Measurements from ENCODE around the gene CRHR1. TPM values are rescaled to one million over a fixed set of nuclear protein-coding genes. Genes with fewer than 3 reads are reported as not detected.
"Not testable (repeated sequence)": the region's sequence is repeated elsewhere in the genome, so short reads cannot be mapped to it uniquely, and the experiment has no call there.

Gene CRHR1
- total RNA-seq, 1 experiment from 2014 or later = 0.15 TPM

GRCh38 chr17:45744826-45745225, 39.3 kb upstream of the CRHR1 start:
- H3K4me3 ChIP-seq (ENCODE audit: low read depth in 2 of 2, low read length in 2 of 2); CTCF ChIA-PET; intact Hi-C loops (cut with micrococcal nuclease; ENCODE audit: unreplicated experiment); BruUV-seq (replicated peaks); in situ Hi-C loops (cut with HindIII; ENCODE audit: low pct_unique_long_range_greater_than_20kb, low sequenced_read_pairs); H3K36me3 ChIP-seq (ENCODE audit: control insufficient read depth, insufficient read depth, low read length); ATAC-seq; H3K27ac ChIP-seq (ENCODE audit: low read length); DNase-seq (ENCODE audit: low read depth, low spot score); POLR2A ChIA-PET; H3K9me3 ChIP-seq (ENCODE audit: control insufficient read depth, insufficient read depth, low read depth, low read length); H3K27me3 ChIP-seq (ENCODE audit: control insufficient read depth, insufficient read depth, low read length); H3K4me1 ChIP-seq (ENCODE audit: control insufficient read depth, insufficient read depth, low read length): not testable (repeated sequence)

DNA sequence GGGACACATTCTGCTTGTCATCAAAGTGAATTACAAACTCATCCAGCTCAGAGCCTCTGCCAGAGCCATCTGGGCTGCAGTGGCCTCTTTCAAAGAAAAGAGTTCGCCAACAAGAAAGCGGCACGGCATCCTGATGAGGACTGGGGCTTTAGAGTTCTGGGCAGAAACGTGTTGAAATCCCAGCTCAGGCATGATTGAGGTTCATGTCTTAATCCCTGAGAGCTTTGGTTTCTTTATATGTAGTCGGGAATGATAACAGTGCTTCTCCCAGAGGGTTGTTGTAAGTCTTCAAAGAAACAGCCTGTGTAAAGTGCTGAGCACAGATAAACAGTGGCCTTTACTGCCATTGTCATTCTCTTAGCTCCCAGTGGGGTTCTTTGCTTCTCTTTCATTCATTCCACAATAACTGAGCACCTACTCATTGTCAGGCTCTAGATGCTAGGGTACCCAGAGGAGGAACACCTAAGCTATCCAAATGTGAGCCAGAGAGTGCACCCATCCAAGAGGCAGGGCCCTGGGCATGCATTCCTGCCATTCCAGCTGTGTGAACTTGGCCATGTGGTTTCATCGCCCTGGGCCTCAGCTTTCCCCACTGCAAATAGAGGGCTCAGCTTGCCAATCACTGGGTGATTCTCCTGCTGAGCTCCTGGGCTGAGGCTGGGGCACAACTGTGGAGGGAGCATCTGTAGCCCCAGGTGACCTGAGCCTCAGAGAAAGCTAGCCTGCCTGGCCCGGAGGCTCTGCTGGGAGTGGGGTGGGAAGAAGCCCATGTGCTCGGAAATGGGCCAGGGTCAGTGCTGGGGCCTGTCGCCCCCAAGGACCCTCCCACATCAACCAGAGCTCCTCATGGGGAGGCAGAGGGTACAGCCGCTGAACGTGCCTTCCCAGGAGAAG, 38.3 kb upstream of the CRHR1 start:
- CTCF ChIA-PET = no interaction called here
- Histone ChIP-seq H3K4me1 (ENCODE audit: control insufficient read depth, insufficient read depth, low read length) (no peaks in the 10 kb centered on the region), H3K36me3 (ENCODE audit: control insufficient read depth, insufficient read depth, low read length) (no peaks in the 10 kb centered on the region), H3K27ac (ENCODE audit: low read length) (no peak overlapping the region), H3K9me3 (ENCODE audit: control insufficient read depth, insufficient read depth, low read depth, low read length) (no peaks in the 10 kb centered on the region), H3K4me3 (ENCODE audit: low read depth in 2 of 2, low read length in 2 of 2) (no peak overlapping the region), H3K27me3 (ENCODE audit: control insufficient read depth, insufficient read depth, low read length) (peaks cover 3% of the 10 kb centered on the region; the same call in 1 of the 2 replicates)
- no peak for TF ChIP-seq SIN3A (IDR thresholded peaks at IDR 0.05; ENCODE audit: borderline replicate concordance, insufficient read depth, low read depth, low read length)
- no peak for TF ChIP-seq POLR2AphosphoS5 (IDR thresholded peaks at IDR 0.05; ENCODE audit: low read depth, low read length)
- TF ChIP-seq REST (IDR thresholded peaks at IDR 0.05; ENCODE audit: insufficient read depth in 1 of 2, low read depth in 2 of 2, low read length in 1 of 2) = no peak
- no peak for TF ChIP-seq TCF7L2 (IDR thresholded peaks at IDR 0.05; ENCODE audit: low read depth, low read length)
- no peak for TF ChIP-seq CTCF (IDR thresholded peaks at IDR 0.05)
- DNase-seq (ENCODE audit: low read depth, low spot score) = no peak
- ATAC-seq = no peak
- in situ Hi-C loops (cut with HindIII; ENCODE audit: low pct_unique_long_range_greater_than_20kb, low sequenced_read_pairs) = no loop called here
- POLR2A ChIA-PET = interaction anchor here (0.5 kb wide), 1 partner anchor 467 kb away, joined by 12 read pairs; no protein-coding TSS in a partner anchor
- no TSS peak for BruUV-seq (replicated peaks)
- intact Hi-C loops (cut with micrococcal nuclease; ENCODE audit: unreplicated experiment) = no loop called here

DNA sequence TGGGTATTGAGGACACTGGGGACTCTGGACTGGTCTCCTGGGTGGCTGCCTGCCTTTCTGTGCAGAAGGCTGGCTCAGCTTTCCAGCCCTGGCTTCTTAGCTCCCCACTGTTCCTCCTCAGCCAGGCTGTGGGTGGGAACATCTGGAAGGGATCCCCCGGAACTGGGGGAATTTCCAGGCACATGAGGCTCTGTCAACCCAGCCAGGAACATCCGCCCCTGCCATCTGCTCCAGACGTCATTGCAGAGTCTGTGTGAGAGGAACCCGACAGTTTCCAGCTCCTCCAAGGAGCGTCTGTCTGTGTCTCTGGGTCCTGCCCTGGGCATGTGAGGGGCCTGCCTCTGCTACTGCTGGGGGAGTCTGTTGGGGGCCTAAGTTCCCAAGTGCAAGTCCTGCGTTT, 36.2 kb upstream of the CRHR1 start:
- ChIA-PET POLR2A (no interaction called here), CTCF (no interaction called here)
- in situ Hi-C loops (cut with HindIII; ENCODE audit: low pct_unique_long_range_greater_than_20kb, low sequenced_read_pairs) = no loop called here
- DNase-seq (ENCODE audit: low read depth, low spot score) (no peak), ATAC-seq (no peak)
- intact Hi-C loops (cut with micrococcal nuclease; ENCODE audit: unreplicated experiment) = no loop called here
- H3K27me3 ChIP-seq (ENCODE audit: control insufficient read depth, insufficient read depth, low read length) = peaks cover 3% of the 10 kb centered on the region; the same call in 1 of the 2 replicates
- TF ChIP-seq REST (IDR thresholded peaks at IDR 0.05; ENCODE audit: insufficient read depth in 1 of 2, low read depth in 2 of 2, low read length in 1 of 2) = no peak
- TF ChIP-seq CTCF (IDR thresholded peaks at IDR 0.05) = no peak
- no peaks in the 10 kb centered on the region for H3K9me3 ChIP-seq (ENCODE audit: control insufficient read depth, insufficient read depth, low read depth, low read length)
- no peak overlapping the region for H3K4me3 ChIP-seq (ENCODE audit: low read depth in 2 of 2, low read length in 2 of 2)
- no peaks in the 10 kb centered on the region for H3K4me1 ChIP-seq (ENCODE audit: control insufficient read depth, insufficient read depth, low read length)
- H3K27ac ChIP-seq (ENCODE audit: low read length) = no peak overlapping the region
- no peaks in the 10 kb centered on the region for H3K36me3 ChIP-seq (ENCODE audit: control insufficient read depth, insufficient read depth, low read length)
- no TSS peak for BruUV-seq (replicated peaks)

Data from Panc1 (cell line).